Prostate gland (tissue), 2 donors: Measurements from ENCODE around the gene USP40.

Experiments used
- CTCF ChIP-seq, 4 experiments: fragments of 200-600 bp in 2 of 4; fragments of 450-650 bp in 2 of 4; sonication (generic) in 2 of 4; IDR thresholded peaks; 1 replicate in 3 of 4; 2 replicates in 1 of 4; pipeline ENCODE4 v1.5.1; 2016 to 2019; ENCODE audit warnings: antibody characterized with exemption in 4 of 4, mild to moderate bottlenecking in 2 of 4, moderate library complexity in 2 of 4
- POLR2A ChIP-seq: fragments of 450-650 bp; IDR thresholded peaks from one replicate; pipeline ENCODE4 v1.6.1; 2016; ENCODE audit warnings: antibody characterized with exemption, mild to moderate bottlenecking

DNA sequence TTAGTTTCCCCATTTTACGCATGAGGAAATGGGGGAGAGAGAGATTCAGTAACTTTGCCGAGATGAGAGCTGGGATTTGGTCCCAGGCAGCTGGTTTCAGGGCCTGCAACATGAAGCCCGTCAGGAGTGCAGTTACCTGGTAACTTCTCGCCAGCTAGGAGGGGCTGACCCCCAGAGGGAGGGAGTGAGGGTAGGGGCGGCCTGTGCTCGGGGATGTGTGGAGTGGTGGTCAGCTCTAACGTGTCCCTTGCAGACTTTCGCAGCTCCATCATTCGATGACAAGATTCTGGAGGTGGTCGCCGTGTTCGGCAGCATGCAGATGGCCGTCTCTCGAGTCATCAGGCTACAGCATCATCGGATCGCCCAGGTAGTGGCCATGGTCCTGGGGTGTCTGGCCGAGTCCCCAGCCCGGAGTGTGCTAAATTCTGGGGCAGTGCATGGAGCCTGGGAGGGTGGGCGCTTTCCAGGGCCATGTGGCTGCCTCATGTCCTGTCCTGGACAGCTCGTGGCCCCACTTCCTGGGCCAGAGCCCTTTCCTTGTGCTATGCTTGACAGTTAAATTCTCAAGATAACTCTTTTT is 108.5 kb downstream of the USP40 start:
- TF ChIP-seq CTCF (IDR thresholded peaks at IDR 0.05) (no peak), POLR2A (no peak)
